ENCODE results near the gene SLC2A13.
"Not testable (repeated sequence)": the region's sequence is repeated elsewhere in the genome, so short reads cannot be mapped to it uniquely, and the experiment has no call there.

SLC2A13 gene

GRCh38 chr12:40106202-40106533 lies 287 bp upstream of the SLC2A13 start:
- FAIRE-seq (no peak), DNase-seq (ENCODE audit: insufficient read length, low spot score) (no peak)

- FAIRE-seq (no peak), DNase-seq (ENCODE audit: insufficient read length, low spot score) (no peak)
Observed at GRCh38 chr12:40105265-40105514, 691 bp downstream of the SLC2A13 start.

GRCh38 chr12:40104461-40105264 lies 1.2 kb downstream of the SLC2A13 start:
- DNase-seq (ENCODE audit: insufficient read length, low spot score) (no peak), FAIRE-seq (no peak)

GRCh38 chr12:40103043-40103442 lies 2.8 kb downstream of the SLC2A13 start:
- DNase-seq (ENCODE audit: insufficient read length, low spot score) = no peak
- FAIRE-seq = no peak

GRCh38 chr12:40101747-40102146 lies 4.1 kb downstream of the SLC2A13 start:
- DNase-seq (ENCODE audit: insufficient read length, low spot score) (no peak), FAIRE-seq (no peak)

- FAIRE-seq (no peak), DNase-seq (ENCODE audit: insufficient read length, low spot score) (no peak)
Observed at GRCh38 chr12:40099423-40099853, 6.4 kb downstream of the SLC2A13 start.

GRCh38 chr12:40098406-40099145 lies 7.3 kb downstream of the SLC2A13 start:
- no peak for FAIRE-seq

GRCh38 chr12:40093512-40093911 lies 12.4 kb downstream of the SLC2A13 start:
- no peak for FAIRE-seq
- no peak for DNase-seq (ENCODE audit: insufficient read length, low spot score)

More at GRCh38 chr12:40098406-40099145, 7.3 kb downstream of the SLC2A13 start:
- no peak for DNase-seq (ENCODE audit: insufficient read length, low spot score)

- FAIRE-seq (no peak), DNase-seq (ENCODE audit: insufficient read length, low spot score) (no peak)
Observed at GRCh38 chr12:40086471-40086870, 19.4 kb downstream of the SLC2A13 start.

GRCh38 chr12:40078266-40078665 lies 27.6 kb downstream of the SLC2A13 start:
- FAIRE-seq = no peak

GRCh38 chr12:40075458-40075857 lies 30.4 kb downstream of the SLC2A13 start:
- DNase-seq (ENCODE audit: insufficient read length, low spot score) (no peak), FAIRE-seq (no peak)

More at GRCh38 chr12:40078266-40078665, 27.6 kb downstream of the SLC2A13 start:
- no peak for DNase-seq (ENCODE audit: insufficient read length, low spot score)

GRCh38 chr12:40068416-40068815 lies 37.5 kb downstream of the SLC2A13 start:
- DNase-seq (ENCODE audit: insufficient read length, low spot score) = no peak
- no peak for FAIRE-seq

- FAIRE-seq (no peak), DNase-seq (ENCODE audit: insufficient read length, low spot score) (no peak)
Observed at GRCh38 chr12:40065636-40066035, 40.2 kb downstream of the SLC2A13 start.

GRCh38 chr12:40063414-40063813 lies 42.5 kb downstream of the SLC2A13 start:
- FAIRE-seq (no peak), DNase-seq (ENCODE audit: insufficient read length, low spot score) (no peak)

GRCh38 chr12:40058721-40059190 lies 47.1 kb downstream of the SLC2A13 start:
- no peak for FAIRE-seq
- DNase-seq (ENCODE audit: insufficient read length, low spot score) = no peak

GRCh38 chr12:40056373-40056772 lies 49.5 kb downstream of the SLC2A13 start:
- FAIRE-seq = no peak
- DNase-seq (ENCODE audit: insufficient read length, low spot score) = no peak

- DNase-seq (ENCODE audit: insufficient read length, low spot score) (no peak), FAIRE-seq (no peak)
Observed at GRCh38 chr12:40055776-40056175, 50.1 kb downstream of the SLC2A13 start.

- FAIRE-seq (peak; percentile 61), DNase-seq (ENCODE audit: insufficient read length, low spot score) (no peak)
Observed at GRCh38 chr12:40055228-40055579, 50.7 kb downstream of the SLC2A13 start.

GRCh38 chr12:40054555-40055227 lies 51.2 kb downstream of the SLC2A13 start:
- DNase-seq (ENCODE audit: insufficient read length, low spot score) = no peak

GRCh38 chr12:40049268-40049667 lies 56.6 kb downstream of the SLC2A13 start:
- DNase-seq (ENCODE audit: insufficient read length, low spot score) = no peak
- FAIRE-seq = no peak

More at GRCh38 chr12:40054555-40055227, 51.2 kb downstream of the SLC2A13 start:
- no peak for FAIRE-seq

GRCh38 chr12:40047002-40047401 lies 58.9 kb downstream of the SLC2A13 start:
- not testable (repeated sequence) for FAIRE-seq; DNase-seq (ENCODE audit: insufficient read length, low spot score)

- FAIRE-seq (no peak), DNase-seq (ENCODE audit: insufficient read length, low spot score) (no peak)
Observed at GRCh38 chr12:40045656-40046055, 60.2 kb downstream of the SLC2A13 start.

Data from GM19239 (cell line).